Measurements from ENCODE around the gene CSK. TPM values are rescaled to one million over a fixed set of nuclear protein-coding genes. Genes with fewer than 3 reads are reported as not detected.

Gene CSK
- total and polyA plus RNA-seq, 2 of the 8 experiments (the other 6 are each of a cell fraction or from before 2014, with no cell fraction given) = 13.7 to 50.2 TPM

GRCh38 chr15:74786551-74787165 lies 4.8 kb downstream of the CSK start:
- Histone ChIP-seq H3K9me3 (ENCODE audit: insufficient read depth in 2 of 2, low read depth in 1 of 2, low read length in 1 of 2) (no peaks in the 10 kb centered on the region), H3K4me1 (replicated peaks in 1 of 4; ENCODE audit: control insufficient read depth in 3 of 4, insufficient read depth in 4 of 4, low read length in 3 of 4) (peaks cover 4 to 32% (median 22%) of the 10 kb centered on the region in 4 experiments), H3K14ac (ENCODE audit: insufficient read length) (no peak overlapping the region), H3K36me3 (ENCODE audit: control insufficient read depth in 2 of 4, insufficient read depth in 4 of 4, low read length in 3 of 4) (no peaks in the 10 kb centered on the region), H2BK120ac (replicated peaks; ENCODE audit: low read depth, low read length) (no peak overlapping the region), H4K91ac (replicated peaks; ENCODE audit: insufficient read length, low read length) (no peak overlapping the region), H3K4ac (replicated peaks; ENCODE audit: insufficient read length, low read depth, low read length) (no peak overlapping the region), H3K18ac (ENCODE audit: extremely low read depth, low read length) (no peak overlapping the region), H3K9ac (replicated peaks in 1 of 4; ENCODE audit: extremely low read depth in 1 of 4, low read depth in 3 of 4, low read length in 3 of 4) (no peak overlapping the region), H3K27ac (ENCODE audit: low read depth, low read length) (no peak overlapping the region), H3K56ac (replicated peaks; ENCODE audit: insufficient read length, low read depth, low read length) (no peak overlapping the region), H2AFZ (ENCODE audit: low read length) (no peak overlapping the region), H3K23me2 (ENCODE audit: low read depth, low read length) (peaks cover 6% of the 10 kb centered on the region), H3K4me3 (ENCODE audit: extremely low read depth in 1 of 4, insufficient read depth in 2 of 4, low read depth in 3 of 4, low read length in 4 of 4) (no peak overlapping the region), H4K20me1 (replicated peaks in 1 of 2; ENCODE audit: control insufficient read depth in 1 of 2, insufficient read depth in 2 of 2, low read length in 2 of 2) (peaks cover 22 to 44% of the 10 kb centered on the region in 2 experiments), H3K27me3 (replicated peaks in 1 of 4; ENCODE audit: control insufficient read depth in 3 of 4, extremely low read depth in 1 of 4, insufficient read depth in 3 of 4, low read length in 3 of 4) (no peaks in the 10 kb centered on the region), H2BK20ac (ENCODE audit: low read length) (no peak overlapping the region), H3K79me1 (ENCODE audit: low read depth, low read length) (peaks cover 26% of the 10 kb centered on the region), H2BK12ac (ENCODE audit: low read depth, low read length) (no peak overlapping the region), H3K79me2 (ENCODE audit: control insufficient read depth in 1 of 2, insufficient read depth in 2 of 2, low read length in 2 of 2) (peaks cover 0 to 13% of the 10 kb centered on the region in 2 experiments; a peak in 1 of 4 replicates), H2BK15ac (ENCODE audit: low read length) (no peak overlapping the region), H2BK5ac (ENCODE audit: low read depth, low read length) (no peak overlapping the region), H2AK5ac (ENCODE audit: low read depth, low read length) (no peak overlapping the region), H3K23ac (ENCODE audit: insufficient read length) (no peak overlapping the region), H4K8ac (ENCODE audit: extremely low read depth, insufficient read depth, low read length) (no peak overlapping the region), H4K5ac (ENCODE audit: insufficient read length, low read depth, low read length) (no peak overlapping the region), H3K4me2 (ENCODE audit: insufficient read depth in 1 of 2, low read depth in 2 of 2, low read length in 2 of 2) (no peak overlapping the region)
- no peak for FAIRE-seq
- POLR2A ChIA-PET (ENCODE audit: partially characterized antibody) = interaction anchor here (0.6 to 4.5 kb wide), 9 partner anchors 13 to 159 kb away, joined by 3 to 20 read pairs (median 3); no protein-coding TSS in a partner anchor
- no peak for DNase-seq (ENCODE audit: low read depth in 1 of 2, low spot score in 2 of 2)
- 93% methylated on average over 5 of the region's 7 CpGs; no CpG with 5 or more reads in 1 of the 2 experiments for WGBS, 2 experiments (ENCODE audit: extremely low coverage in 1 of 2, insufficient coverage in 1 of 2, insufficient read length in 1 of 2, insufficient replicate concordance in 2 of 2, low coverage in 1 of 2, low lambda C conversion rate in 2 of 2, missing lambda C conversion rate in 1 of 2)
- CTCF ChIA-PET (ENCODE audit: partially characterized antibody) = interaction anchor here (0.6 to 53.7 kb wide), 19 partner anchors 10 to 161 kb away, joined by 3 to 1439 read pairs (median 8); partner anchors contain the start of genes CLK3, CPLX3, CSK and LMAN1L
